Ishikawa (cell line): ENCODE results near the gene KNG1.

Experiments used
- CEBPB ChIP-seq: IDR thresholded peaks from 2 replicates; pipeline ENCODE4 v1.6.1; 2012
- CREB1 ChIP-seq: IDR thresholded peaks from 2 replicates; pipeline ENCODE4 v1.6.1; 2012; ENCODE audit warnings: low read depth
- EGR1 ChIP-seq: IDR thresholded peaks from 2 replicates; pipeline ENCODE4 v1.6.1; 2012
- EP300 ChIP-seq: IDR thresholded peaks from 2 replicates; pipeline ENCODE4 v1.6.1; 2012; ENCODE audit warnings: borderline replicate concordance
- FOXM1 ChIP-seq: IDR thresholded peaks from 2 replicates; pipeline ENCODE4 v1.6.1; 2012; ENCODE audit warnings: low read depth, borderline replicate concordance
- NFIC ChIP-seq: IDR thresholded peaks from 2 replicates; pipeline ENCODE4 v1.6.1; 2012
- RAD21 ChIP-seq: IDR thresholded peaks from 2 replicates; pipeline ENCODE4 v1.6.1; 2012; ENCODE audit warnings: low read depth
- TAF1 ChIP-seq: IDR thresholded peaks from 2 replicates; pipeline ENCODE4 v1.6.1; 2012; ENCODE audit warnings: low read depth, mild to moderate bottlenecking
- TCF12 ChIP-seq: IDR thresholded peaks from 2 replicates; pipeline ENCODE4 v1.6.1; 2012; ENCODE audit warnings: low read depth
- USF1 ChIP-seq: IDR thresholded peaks from 2 replicates; pipeline ENCODE4 v1.6.1; 2012
- YY1 ChIP-seq: IDR thresholded peaks from 2 replicates; pipeline ENCODE4 v1.6.1; 2012; ENCODE audit warnings: low read depth
- ZBTB7A ChIP-seq: IDR thresholded peaks from 2 replicates; pipeline ENCODE4 v1.6.1; 2012; ENCODE audit warnings: low read depth
- TF ChIP-seq, protein P1 (sequence below): IDR thresholded peaks from 2 replicates; pipeline ENCODE4 v1.6.1; 2012; ENCODE audit warnings: low read depth, mild to moderate bottlenecking
- TF ChIP-seq, protein P2 (sequence below): IDR thresholded peaks from 2 replicates; pipeline ENCODE4 v1.6.1; 2012

DNA sequence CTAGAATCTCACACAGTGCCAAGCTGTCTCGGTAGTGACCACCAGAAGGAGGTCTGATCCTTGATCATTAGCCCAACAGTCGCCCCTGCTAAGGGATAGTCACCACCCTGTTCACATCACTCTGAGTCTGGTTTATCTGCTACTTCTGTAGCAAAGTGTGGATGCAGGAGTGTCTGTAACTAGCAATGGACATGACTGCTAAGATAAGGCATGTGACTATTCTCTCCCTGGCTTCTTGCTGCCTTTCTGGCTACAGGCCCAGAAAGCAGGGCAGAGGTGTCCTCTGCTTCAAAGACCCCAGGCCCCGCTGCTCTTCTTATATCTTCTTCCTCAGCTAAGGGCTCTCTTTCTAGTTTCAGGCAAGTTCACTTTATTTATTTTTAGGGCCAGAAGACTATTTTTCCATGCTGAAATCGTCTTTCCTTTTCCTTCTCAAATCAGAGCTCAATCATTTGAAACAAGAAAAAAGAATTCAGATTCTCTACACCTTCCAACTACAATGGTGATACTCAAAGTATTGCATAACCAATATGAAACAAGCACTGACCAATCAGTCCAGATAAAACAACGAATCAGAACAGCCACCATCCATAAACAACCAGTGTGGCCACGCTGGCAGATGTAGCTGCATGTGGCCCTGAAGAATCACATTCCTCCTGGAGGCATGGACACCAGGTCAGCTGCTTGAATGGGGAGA is 8.0 kb upstream of the KNG1 start:
- TF ChIP-seq ZBTB7A (no peak), YY1 (no peak), TCF12 (no peak), EP300 (no peak), CREB1 (no peak), FOXM1 (no peak), RAD21 (no peak), CEBPB (no peak), TAF1 (no peak), NFIC (no peak), EGR1 (no peak), USF1 (no peak)
- TF ChIP-seq, protein P1, sequence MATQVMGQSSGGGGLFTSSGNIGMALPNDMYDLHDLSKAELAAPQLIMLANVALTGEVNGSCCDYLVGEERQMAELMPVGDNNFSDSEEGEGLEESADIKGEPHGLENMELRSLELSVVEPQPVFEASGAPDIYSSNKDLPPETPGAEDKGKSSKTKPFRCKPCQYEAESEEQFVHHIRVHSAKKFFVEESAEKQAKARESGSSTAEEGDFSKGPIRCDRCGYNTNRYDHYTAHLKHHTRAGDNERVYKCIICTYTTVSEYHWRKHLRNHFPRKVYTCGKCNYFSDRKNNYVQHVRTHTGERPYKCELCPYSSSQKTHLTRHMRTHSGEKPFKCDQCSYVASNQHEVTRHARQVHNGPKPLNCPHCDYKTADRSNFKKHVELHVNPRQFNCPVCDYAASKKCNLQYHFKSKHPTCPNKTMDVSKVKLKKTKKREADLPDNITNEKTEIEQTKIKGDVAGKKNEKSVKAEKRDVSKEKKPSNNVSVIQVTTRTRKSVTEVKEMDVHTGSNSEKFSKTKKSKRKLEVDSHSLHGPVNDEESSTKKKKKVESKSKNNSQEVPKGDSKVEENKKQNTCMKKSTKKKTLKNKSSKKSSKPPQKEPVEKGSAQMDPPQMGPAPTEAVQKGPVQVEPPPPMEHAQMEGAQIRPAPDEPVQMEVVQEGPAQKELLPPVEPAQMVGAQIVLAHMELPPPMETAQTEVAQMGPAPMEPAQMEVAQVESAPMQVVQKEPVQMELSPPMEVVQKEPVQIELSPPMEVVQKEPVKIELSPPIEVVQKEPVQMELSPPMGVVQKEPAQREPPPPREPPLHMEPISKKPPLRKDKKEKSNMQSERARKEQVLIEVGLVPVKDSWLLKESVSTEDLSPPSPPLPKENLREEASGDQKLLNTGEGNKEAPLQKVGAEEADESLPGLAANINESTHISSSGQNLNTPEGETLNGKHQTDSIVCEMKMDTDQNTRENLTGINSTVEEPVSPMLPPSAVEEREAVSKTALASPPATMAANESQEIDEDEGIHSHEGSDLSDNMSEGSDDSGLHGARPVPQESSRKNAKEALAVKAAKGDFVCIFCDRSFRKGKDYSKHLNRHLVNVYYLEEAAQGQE, result no peak
- TF ChIP-seq, protein P2, sequence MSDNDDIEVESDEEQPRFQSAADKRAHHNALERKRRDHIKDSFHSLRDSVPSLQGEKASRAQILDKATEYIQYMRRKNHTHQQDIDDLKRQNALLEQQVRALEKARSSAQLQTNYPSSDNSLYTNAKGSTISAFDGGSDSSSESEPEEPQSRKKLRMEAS, result no peak
